Smooth muscle cell (in vitro differentiated cells): Measurements from ENCODE around the gene HSPA1L. TPM values are rescaled to one million over a fixed set of nuclear protein-coding genes. Genes with fewer than 3 reads are reported as not detected.
"Not testable (repeated sequence)": the region's sequence is repeated elsewhere in the genome, so short reads cannot be mapped to it uniquely, and the experiment has no call there.

Experiments
- DNase-seq: peaks from one replicate; lab custom pipeline; 2025; ENCODE audit not compliant: unreplicated experiment; lab: John Stamatoyannopoulos, UW
- H2AFZ ChIP-seq: fragments of 200-600 bp; sonication (generic); 2 replicates; pipeline ENCODE4 v1.6.0; 2016; ENCODE audit warnings: antibody characterized with exemption, low read depth, mild to moderate bottlenecking
- H3F3A ChIP-seq: fragments of 200-600 bp; sonication (generic); 2 replicates; pipeline ENCODE4 v1.6.0; 2017; ENCODE audit warnings: antibody characterized with exemption, low read depth
- H3K27ac ChIP-seq: fragments of 200-600 bp; sonication (generic); 2 replicates; pipeline ENCODE4 v1.5.1; 2016; ENCODE audit warnings: low read depth, mild to moderate bottlenecking
- H3K27me3 ChIP-seq: fragments of 200-600 bp; sonication (generic); 2 replicates; pipeline ENCODE4 v1.6.1; 2016; ENCODE audit warnings: low read depth, mild to moderate bottlenecking
- H3K36me3 ChIP-seq: fragments of 200-600 bp; sonication (generic); 2 replicates; pipeline ENCODE4 v1.5.1; 2016; ENCODE audit warnings: low read depth
- H3K4me1 ChIP-seq: fragments of 200-600 bp; sonication (generic); 2 replicates; pipeline ENCODE4 v1.5.1; 2016; ENCODE audit warnings: low read depth
- H3K4me2 ChIP-seq: fragments of 200-600 bp; sonication (generic); 2 replicates; pipeline ENCODE4 v1.6.0; 2016; ENCODE audit warnings: mild to moderate bottlenecking
- H3K4me3 ChIP-seq: fragments of 200-600 bp; sonication (generic); 2 replicates; pipeline ENCODE4 v1.5.1; 2016; ENCODE audit warnings: mild to moderate bottlenecking
- H3K79me2 ChIP-seq: fragments of 200-600 bp; sonication (generic); 2 replicates; pipeline ENCODE4 v1.6.0; 2016; ENCODE audit warnings: low read depth, mild to moderate bottlenecking
- H3K9ac ChIP-seq: fragments of 200-600 bp; sonication (generic); 2 replicates; pipeline ENCODE4 v1.6.0; 2016; ENCODE audit warnings: low read depth
- H3K9me3 ChIP-seq: fragments of 200-600 bp; sonication (generic); replicated peaks from 2 replicates; pipeline ENCODE4 v1.5.1; 2016; ENCODE audit warnings: low read depth
- H4K20me1 ChIP-seq: fragments of 200-600 bp; sonication (generic); 2 replicates; pipeline ENCODE4 v1.6.0; 2016; ENCODE audit warnings: low read depth
- CTCF ChIP-seq: fragments of 200-600 bp; sonication (generic); IDR thresholded peaks from 2 replicates; pipeline ENCODE4 v1.5.1; 2017; ENCODE audit warnings: borderline replicate concordance, mild to moderate bottlenecking, antibody characterized with exemption; ENCODE audit not compliant: insufficient read depth, poor library complexity, severe bottlenecking
- WGBS: methylation state at CpG from one replicate; pipeline ENCODE4 v1.1.7; 2016; ENCODE audit warnings: low lambda C conversion rate; 5-methylcytosine and 5-hydroxymethylcytosine counted together
- polyA plus RNA-seq: library from polyadenylated mRNA; unstranded; fragments of >200 nt; fragmentation: Nextera tagmentation; extraction: Ambion mirVana; gene quantifications from 2 replicates; pipeline ENCODE4 v1.2.1, GENCODE V29; 2016
- total RNA-seq: library from RNA; depleted of rRNA; stranded (reverse); fragments of >200 nt; gene quantifications from 2 replicates; pipeline ENCODE4 v1.2.3, GENCODE V29; 2014

HSPA1L gene
- total and polyA plus RNA-seq, 2 experiments from 2014 or later = 0.19 to 0.63 TPM

GRCh38 chr6:31858707-31859106 lies 43.6 kb upstream of the HSPA1L start:
- H4K20me1 ChIP-seq = no peaks in the 10 kb centered on the region
- no peak overlapping the region for H3K9ac ChIP-seq
- TF ChIP-seq CTCF = no peak
- no peaks in the 10 kb centered on the region for H3F3A ChIP-seq
- no peaks in the 10 kb centered on the region for H3K9me3 ChIP-seq
- H3K27me3 ChIP-seq = no peaks in the 10 kb centered on the region
- no peak overlapping the region for H3K27ac ChIP-seq
- no peak overlapping the region for H3K4me3 ChIP-seq
- no peak overlapping the region for H2AFZ ChIP-seq
- H3K36me3 ChIP-seq = peaks cover 3% of the 10 kb centered on the region
- peaks cover 10% of the 10 kb centered on the region for H3K79me2 ChIP-seq
- no peak for DNase-seq
- WGBS = 95% methylated on average over 8 of the region's 8 CpGs
- peaks cover 4% of the 10 kb centered on the region for H3K4me1 ChIP-seq
- H3K4me2 ChIP-seq = no peak overlapping the region

GRCh38 chr6:31857774-31858173 lies 42.7 kb upstream of the HSPA1L start:
- H3F3A ChIP-seq, DNase-seq, H3K36me3 ChIP-seq, H3K9me3 ChIP-seq, H3K27ac ChIP-seq, H2AFZ ChIP-seq, H3K27me3 ChIP-seq, H3K9ac ChIP-seq, H3K4me1 ChIP-seq, H3K4me3 ChIP-seq, H3K4me2 ChIP-seq, H4K20me1 ChIP-seq: not testable (repeated sequence)
- 97% methylated on average over 8 of the region's 8 CpGs for WGBS
- peaks cover 10% of the 10 kb centered on the region for H3K79me2 ChIP-seq

GRCh38 chr6:31851980-31852718 lies 37.1 kb upstream of the HSPA1L start:
- not testable (repeated sequence) for H3K9me3 ChIP-seq, H2AFZ ChIP-seq, H3K9ac ChIP-seq, H3K4me1 ChIP-seq, H3K4me3 ChIP-seq, H4K20me1 ChIP-seq, H3K27me3 ChIP-seq, H3K27ac ChIP-seq, H3K79me2 ChIP-seq, H3K36me3 ChIP-seq, H3F3A ChIP-seq, DNase-seq
- 68% methylated on average over 34 of the region's 35 CpGs for WGBS
- peak overlapping the region; percentile 61 for H3K4me2 ChIP-seq

- Histone ChIP-seq H2AFZ (no peak overlapping the region), H3K4me2 (peak overlapping the region; percentile 61), H3K36me3 (no peaks in the 10 kb centered on the region), H3K27me3 (no peaks in the 10 kb centered on the region), H3K9me3 (no peaks in the 10 kb centered on the region), H3K4me1 (no peaks in the 10 kb centered on the region), H3K9ac (no peak overlapping the region), H3K79me2 (no peaks in the 10 kb centered on the region), H4K20me1 (no peaks in the 10 kb centered on the region), H3F3A (no peaks in the 10 kb centered on the region), H3K4me3 (no peak overlapping the region), H3K27ac (no peak overlapping the region)
- no peak for DNase-seq
- TF ChIP-seq CTCF = no peak
- 79% methylated on average over 2 of the region's 2 CpGs for WGBS
Observed at GRCh38 chr6:31851485-31851832, 36.4 kb upstream of the HSPA1L start.
